Measurements from ENCODE around the gene FBXO27. TPM values are rescaled to one million over a fixed set of nuclear protein-coding genes. Genes with fewer than 3 reads are reported as not detected.

The FBXO27 gene
- total and polyA plus RNA-seq, 2 of the 4 experiments (the other 2 are of a cell fraction), result 0.18 to 0.50 TPM

DNA sequence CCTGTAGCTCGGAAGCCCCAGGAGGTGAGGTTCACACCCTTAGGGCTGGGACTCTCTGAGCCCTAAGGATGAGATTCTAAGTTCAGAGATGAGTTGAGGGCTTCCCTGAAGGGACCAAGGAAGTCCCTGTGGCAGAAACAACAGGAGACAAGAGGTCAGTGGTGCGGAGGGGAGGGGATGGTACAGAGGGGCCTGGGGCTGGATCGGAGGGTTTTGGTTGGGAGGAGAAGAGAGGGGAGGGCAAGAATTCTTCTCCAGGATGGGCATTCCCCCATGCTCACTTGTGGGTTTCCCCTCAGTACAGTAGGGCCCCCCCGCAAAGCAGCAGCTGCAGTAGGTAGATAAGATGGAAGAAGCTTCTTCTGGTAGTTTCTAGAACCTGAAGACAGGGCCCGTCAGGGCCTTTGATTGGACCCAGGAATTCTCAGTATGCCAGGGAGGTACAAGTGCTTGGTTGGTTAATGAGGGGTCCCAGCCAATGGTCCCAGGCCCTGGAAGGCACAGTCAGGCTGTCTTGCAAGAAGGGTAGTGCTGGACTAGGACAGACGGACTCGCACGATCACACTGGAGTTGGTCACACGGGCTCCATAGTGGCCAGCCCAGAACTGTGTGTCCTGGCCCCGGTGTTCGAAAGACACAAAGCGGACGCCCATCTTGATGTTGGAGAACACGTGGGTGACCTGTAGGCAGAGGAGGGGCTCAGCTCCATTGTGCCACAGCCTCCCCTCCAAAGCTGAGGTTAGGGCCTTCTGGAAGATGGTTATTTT lies 7.3 kb downstream of the FBXO27 start:
- in situ Hi-C loops (cut with MboI; ENCODE audit: low sequenced_read_pairs), result no loop called here
- dilution Hi-C loops (cut with HindIII; ENCODE audit: low sequenced_read_pairs, unreplicated experiment), result no loop called here
- WGBS, 2 experiments (ENCODE audit: extremely low coverage in 2 of 2, insufficient read length in 1 of 2), result 88% methylated on average over 4 of the region's 14 CpGs; no CpG with 5 or more reads in 1 of the 2 experiments
- Histone ChIP-seq H3K36me3 (ENCODE audit: control insufficient read depth, insufficient read depth, low read length) (no peaks in the 10 kb centered on the region), H4K5ac (ENCODE audit: low read depth, low read length) (no peak overlapping the region), H2BK20ac (ENCODE audit: low read depth, low read length) (no peak overlapping the region), H2AK5ac (ENCODE audit: low read depth, low read length) (no peak overlapping the region), H3K27ac (ENCODE audit: insufficient read depth, low read length) (no peak overlapping the region), H3K56ac (ENCODE audit: extremely low read depth, insufficient read depth, low read length) (no peak overlapping the region), H2BK120ac (ENCODE audit: low read depth, low read length) (no peak overlapping the region), H3K14ac (replicated peaks; ENCODE audit: low read depth, low read length) (no peak overlapping the region), H3K4me3 (ENCODE audit: insufficient read depth, low read depth, low read length) (no peak overlapping the region), H4K91ac (ENCODE audit: insufficient read depth, low read depth, low read length) (no peak overlapping the region), H3K4me1 (ENCODE audit: control insufficient read depth, insufficient read depth, low read length) (no peaks in the 10 kb centered on the region), H4K8ac (ENCODE audit: low read depth in 2 of 2, low read length in 2 of 2) (no peak overlapping the region), H3K9ac (ENCODE audit: low read depth, low read length) (no peak overlapping the region), H3K4me2 (ENCODE audit: low read depth, low read length) (no peak overlapping the region), H3K9me3 (ENCODE audit: control insufficient read depth, insufficient read depth, low read length) (peaks cover 5% of the 10 kb centered on the region), H3K4ac (ENCODE audit: low read depth, low read length) (no peak overlapping the region), H3K18ac (ENCODE audit: low read depth, low read length) (no peak overlapping the region), H2BK5ac (ENCODE audit: low read depth, low read length, poor library complexity, severe bottlenecking) (no peak overlapping the region), H3K9me1 (ENCODE audit: insufficient read depth, low read length) (no peaks in the 10 kb centered on the region), H3K79me1 (ENCODE audit: low read depth in 1 of 2, low read length in 2 of 2) (no peaks in the 10 kb centered on the region), H2AFZ (replicated peaks; ENCODE audit: low read length, poor library complexity) (no peak overlapping the region), H3K27me3 (ENCODE audit: control insufficient read depth, insufficient read depth, low read length) (peaks cover 7% of the 10 kb centered on the region), H3K23ac (ENCODE audit: low read depth, low read length) (no peak overlapping the region), H2BK15ac (ENCODE audit: low read depth, low read length) (no peak overlapping the region), H4K20me1 (ENCODE audit: insufficient read depth, low read length) (no peaks in the 10 kb centered on the region), H2AK9ac (replicated peaks; ENCODE audit: low read depth, low read length, poor library complexity) (no peak overlapping the region)
- CTCF ChIA-PET, result no interaction called here
- no TSS peak for BruUV-seq (replicated peaks)
- POLR2A ChIA-PET (ENCODE audit: unreplicated experiment), result no interaction called here
- intact Hi-C loops (cut with micrococcal nuclease), result no loop called here
- no peak for ATAC-seq (ENCODE audit: low read depth)
- TF ChIP-seq FOS (IDR thresholded peaks at IDR 0.05; ENCODE audit: low read depth, low read length) (no peak), POLR2A (IDR thresholded peaks at IDR 0.05; ENCODE audit: low read depth, low read length) (no peak), BHLHE40 (IDR thresholded peaks at IDR 0.05; ENCODE audit: low read depth, low read length) (no peak)
- DNase-seq, result no peak

Data from IMR-90 (cell line).